Measurements from ENCODE around the gene SNX7. TPM values are rescaled to one million over a fixed set of nuclear protein-coding genes. Genes with fewer than 3 reads are reported as not detected.

The SNX7 gene
- total and polyA plus RNA-seq, 2 donors (not counting 3 experiments of a cell fraction or from before 2014, with no cell fraction given), result 22.4 to 37.9 TPM

DNA sequence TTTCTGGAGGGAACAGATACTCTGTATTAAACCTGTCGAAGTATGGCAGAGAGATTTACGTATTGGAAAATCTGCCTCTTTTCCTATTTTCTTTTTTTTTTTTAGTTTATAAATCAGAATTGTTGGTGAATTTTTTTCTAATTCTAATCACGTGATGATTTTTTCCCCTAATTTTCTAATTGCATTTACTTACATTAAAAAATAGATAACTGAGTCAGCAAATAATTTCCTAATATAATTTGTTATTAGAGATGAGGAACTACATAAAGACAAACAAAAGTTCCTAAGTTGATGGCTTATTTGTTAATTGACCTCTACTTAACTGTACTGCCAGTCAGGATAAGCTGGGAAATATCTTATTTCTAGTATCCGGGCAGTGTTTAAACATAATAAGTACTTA lies 34.6 kb downstream of the SNX7 start:
- Histone ChIP-seq H3K36me3 (ENCODE audit: control insufficient read depth in 2 of 2, extremely low read depth in 1 of 2, insufficient read depth in 2 of 2, low read length in 2 of 2) (peaks cover 0 to 3% of the 10 kb centered on the region in 2 experiments), H3K4me2 (ENCODE audit: insufficient read depth, low read length) (no peak overlapping the region), H3K9me1 (replicated peaks; ENCODE audit: control insufficient read depth, extremely low read depth, insufficient read depth, low read length) (no peaks in the 10 kb centered on the region), H4K20me1 (replicated peaks; ENCODE audit: control insufficient read depth, extremely low read depth, insufficient read depth, low read length) (no peaks in the 10 kb centered on the region), H2AFZ (ENCODE audit: low read depth, low read length) (no peak overlapping the region), H3K4me3 (replicated peaks in 1 of 3; ENCODE audit: insufficient read depth in 1 of 3, low read depth in 1 of 3, low read length in 3 of 3) (no peak overlapping the region), H3K79me2 (ENCODE audit: control insufficient read depth, insufficient read depth, low read length) (no peaks in the 10 kb centered on the region), H3K27me3 (ENCODE audit: control insufficient read depth in 2 of 2, insufficient read depth in 2 of 2, low read length in 2 of 2) (no peaks in the 10 kb centered on the region), H3K9me3 (replicated peaks; ENCODE audit: control insufficient read depth, insufficient read depth, low read length) (no peaks in the 10 kb centered on the region), H3K9ac (replicated peaks; ENCODE audit: extremely low read depth, insufficient read depth, low read length) (no peak overlapping the region), H3K27ac (ENCODE audit: insufficient read depth, low read depth, low read length) (no peak overlapping the region), H3K4me1 (ENCODE audit: control insufficient read depth, extremely low read depth, insufficient read depth, low read length) (no peaks in the 10 kb centered on the region)
- CTCF ChIA-PET, result interaction anchor here (0.8 to 2.6 kb wide), 3 partner anchors 9 to 15 kb away, joined by 3 to 8 read pairs (median 3); no protein-coding TSS in a partner anchor
- BruUV-seq (replicated peaks), result no TSS peak
- dilution Hi-C loops (cut with MboI; ENCODE audit: extremely low pct_ligation_motif_present, low sequenced_read_pairs) (no loop called here), intact Hi-C loops (cut with micrococcal nuclease) (no loop called here)
- DNase-seq (ENCODE audit: low read depth, low spot score) (no peak), FAIRE-seq (no peak)
- TF ChIP-seq, protein P1, sequence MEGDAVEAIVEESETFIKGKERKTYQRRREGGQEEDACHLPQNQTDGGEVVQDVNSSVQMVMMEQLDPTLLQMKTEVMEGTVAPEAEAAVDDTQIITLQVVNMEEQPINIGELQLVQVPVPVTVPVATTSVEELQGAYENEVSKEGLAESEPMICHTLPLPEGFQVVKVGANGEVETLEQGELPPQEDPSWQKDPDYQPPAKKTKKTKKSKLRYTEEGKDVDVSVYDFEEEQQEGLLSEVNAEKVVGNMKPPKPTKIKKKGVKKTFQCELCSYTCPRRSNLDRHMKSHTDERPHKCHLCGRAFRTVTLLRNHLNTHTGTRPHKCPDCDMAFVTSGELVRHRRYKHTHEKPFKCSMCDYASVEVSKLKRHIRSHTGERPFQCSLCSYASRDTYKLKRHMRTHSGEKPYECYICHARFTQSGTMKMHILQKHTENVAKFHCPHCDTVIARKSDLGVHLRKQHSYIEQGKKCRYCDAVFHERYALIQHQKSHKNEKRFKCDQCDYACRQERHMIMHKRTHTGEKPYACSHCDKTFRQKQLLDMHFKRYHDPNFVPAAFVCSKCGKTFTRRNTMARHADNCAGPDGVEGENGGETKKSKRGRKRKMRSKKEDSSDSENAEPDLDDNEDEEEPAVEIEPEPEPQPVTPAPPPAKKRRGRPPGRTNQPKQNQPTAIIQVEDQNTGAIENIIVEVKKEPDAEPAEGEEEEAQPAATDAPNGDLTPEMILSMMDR (IDR thresholded peaks at IDR 0.05; ENCODE audit: extremely low read depth in 1 of 2, insufficient read depth in 1 of 2, low read depth in 1 of 2, low read length in 2 of 2), result no peak
- no peak for TF ChIP-seq GATA2 (IDR thresholded peaks at IDR 0.05; ENCODE audit: insufficient read depth, insufficient read length, low read depth, low read length)
- TF ChIP-seq MYC (IDR thresholded peaks at IDR 0.05; ENCODE audit: low read depth, low read length), result no peak
- no peak for TF ChIP-seq POLR2AphosphoS5 (IDR thresholded peaks at IDR 0.05; ENCODE audit: insufficient read depth, low read depth, low read length)
- no peak for TF ChIP-seq EZH2 (IDR thresholded peaks at IDR 0.05; ENCODE audit: borderline replicate concordance, low read depth, low read length, severe bottlenecking)
- TF ChIP-seq, protein P2, sequence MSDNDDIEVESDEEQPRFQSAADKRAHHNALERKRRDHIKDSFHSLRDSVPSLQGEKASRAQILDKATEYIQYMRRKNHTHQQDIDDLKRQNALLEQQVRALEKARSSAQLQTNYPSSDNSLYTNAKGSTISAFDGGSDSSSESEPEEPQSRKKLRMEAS (IDR thresholded peaks at IDR 0.05; ENCODE audit: insufficient read depth, insufficient read length), result no peak
- no peak for TF ChIP-seq JUN (IDR thresholded peaks at IDR 0.05; ENCODE audit: borderline replicate concordance, insufficient read depth, insufficient read length, low read depth)
- TF ChIP-seq FOS (IDR thresholded peaks at IDR 0.05; ENCODE audit: borderline replicate concordance, insufficient read depth, low read length), result no peak
- TF ChIP-seq POLR2A (IDR thresholded peaks at IDR 0.05; ENCODE audit: low read depth, low read length), result no peak
- POLR2A ChIA-PET, result no interaction called here
